Activated T-cell treated with anti-CD3 and anti-CD28 coated beads, Interleukin-2, amount 50 U/mL, for 4 hours (primary cell): Measurements from ENCODE around the gene ANKRD36B. TPM values are rescaled to one million over a fixed set of nuclear protein-coding genes. Genes with fewer than 3 reads are reported as not detected.
"Not testable (repeated sequence)": the region's sequence is repeated elsewhere in the genome, so short reads cannot be mapped to it uniquely, and the experiment has no call there.

ENCODE experiments used
- ATAC-seq, 2 donors: fragments of 200-7000 bp; cut with Tn5 transposase; one replicate each; pipeline ENCODE4 v1.10.0; 2021
- DNase-seq: peaks from one replicate; pipeline ENCODE4 v3.0.0-alpha.2; 2020
- H3K27me3 Mint-ChIP-seq: one replicate; pipeline ENCODE4 v1.8.0; 2021; ENCODE audit warnings: low read depth, mixed read lengths
- H3K36me3 Mint-ChIP-seq: one replicate; pipeline ENCODE4 v1.8.0; 2022; ENCODE audit warnings: mixed read lengths; ENCODE audit not compliant: insufficient read depth
- H3K4me1 Mint-ChIP-seq: one replicate; pipeline ENCODE4 v1.8.0; 2021; ENCODE audit warnings: low read depth, mixed read lengths
- H3K4me3 Mint-ChIP-seq: one replicate; pipeline ENCODE4 v1.8.0; 2021; ENCODE audit warnings: mild to moderate bottlenecking, moderate library complexity, mixed read lengths
- H3K9me3 Mint-ChIP-seq: one replicate; pipeline ENCODE4 v1.8.0; 2021; ENCODE audit warnings: mixed read lengths
- total RNA-seq, 3 donors: library from RNA; stranded (reverse); gene quantifications; one replicate each; pipeline ENCODE4 v1.2.1, GENCODE V29; 2021

Gene ANKRD36B
- total RNA-seq, 3 donors from 2014 or later: 12.2 to 17.3 (median 13.7) TPM

- H3K4me1 Mint-ChIP-seq, DNase-seq, ATAC-seq, H3K4me3 Mint-ChIP-seq, H3K36me3 Mint-ChIP-seq, H3K9me3 Mint-ChIP-seq: not testable (repeated sequence)
- peaks cover 10% of the 10 kb centered on the region for H3K27me3 Mint-ChIP-seq
Observed at GRCh38 chr2:97596180-97596579, 6.5 kb upstream of the ANKRD36B start.

GRCh38 chr2:97593520-97593919 is 3.8 kb upstream of the ANKRD36B start:
- not testable (repeated sequence) for DNase-seq, H3K9me3 Mint-ChIP-seq, H3K4me1 Mint-ChIP-seq, H3K36me3 Mint-ChIP-seq, H3K27me3 Mint-ChIP-seq, H3K4me3 Mint-ChIP-seq, ATAC-seq

GRCh38 chr2:97590515-97591394 is 1.1 kb upstream of the ANKRD36B start:
- not testable (repeated sequence) for H3K9me3 Mint-ChIP-seq, H3K27me3 Mint-ChIP-seq, H3K4me1 Mint-ChIP-seq, H3K36me3 Mint-ChIP-seq
- DNase-seq: peak; percentile 64
- H3K4me3 Mint-ChIP-seq: peak overlapping the region; percentile 82
- peak; percentile 61 to 70 for ATAC-seq

- H3K4me1 Mint-ChIP-seq, H3K36me3 Mint-ChIP-seq, DNase-seq, H3K27me3 Mint-ChIP-seq, H3K9me3 Mint-ChIP-seq, ATAC-seq: not testable (repeated sequence)
- H3K4me3 Mint-ChIP-seq: peak overlapping the region; percentile 95
Observed at GRCh38 chr2:97589257-97589597, 450 bp downstream of the ANKRD36B start.

GRCh38 chr2:97565674-97566073 is 24.0 kb downstream of the ANKRD36B start:
- not testable (repeated sequence) for H3K4me3 Mint-ChIP-seq, H3K27me3 Mint-ChIP-seq, H3K4me1 Mint-ChIP-seq, H3K36me3 Mint-ChIP-seq, H3K9me3 Mint-ChIP-seq, ATAC-seq, DNase-seq

GRCh38 chr2:97552406-97552805 is 37.3 kb downstream of the ANKRD36B start:
- H3K4me1 Mint-ChIP-seq, H3K27me3 Mint-ChIP-seq, H3K9me3 Mint-ChIP-seq, DNase-seq, ATAC-seq, H3K4me3 Mint-ChIP-seq: not testable (repeated sequence)
- peaks cover 47% of the 10 kb centered on the region for H3K36me3 Mint-ChIP-seq

GRCh38 chr2:97550498-97550897 is 39.2 kb downstream of the ANKRD36B start:
- H3K4me3 Mint-ChIP-seq, DNase-seq, H3K27me3 Mint-ChIP-seq, ATAC-seq, H3K4me1 Mint-ChIP-seq, H3K9me3 Mint-ChIP-seq: not testable (repeated sequence)
- peaks cover 48% of the 10 kb centered on the region for H3K36me3 Mint-ChIP-seq

- H3K4me3 Mint-ChIP-seq, H3K27me3 Mint-ChIP-seq, DNase-seq, ATAC-seq, H3K4me1 Mint-ChIP-seq, H3K9me3 Mint-ChIP-seq: not testable (repeated sequence)
- H3K36me3 Mint-ChIP-seq: peaks cover 43% of the 10 kb centered on the region
Observed at GRCh38 chr2:97549058-97549457, 40.6 kb downstream of the ANKRD36B start.

- DNase-seq, H3K4me3 Mint-ChIP-seq, H3K27me3 Mint-ChIP-seq, ATAC-seq, H3K9me3 Mint-ChIP-seq, H3K4me1 Mint-ChIP-seq: not testable (repeated sequence)
- peaks cover 40% of the 10 kb centered on the region for H3K36me3 Mint-ChIP-seq
Observed at GRCh38 chr2:97548536-97548935, 41.1 kb downstream of the ANKRD36B start.

- H3K27me3 Mint-ChIP-seq: no peaks in the 10 kb centered on the region
- DNase-seq (no peak), ATAC-seq (no peak)
- H3K4me3 Mint-ChIP-seq: no peak overlapping the region
- no peaks in the 10 kb centered on the region for H3K9me3 Mint-ChIP-seq
- H3K36me3 Mint-ChIP-seq: peaks cover 30% of the 10 kb centered on the region
- H3K4me1 Mint-ChIP-seq: no peaks in the 10 kb centered on the region
Observed at GRCh38 chr2:97546711-97547110, 43.0 kb downstream of the ANKRD36B start.

- DNase-seq, ATAC-seq, H3K4me3 Mint-ChIP-seq, H3K9me3 Mint-ChIP-seq, H3K4me1 Mint-ChIP-seq, H3K27me3 Mint-ChIP-seq: not testable (repeated sequence)
- H3K36me3 Mint-ChIP-seq: peaks cover 24% of the 10 kb centered on the region
Observed at GRCh38 chr2:97544911-97545310, 44.8 kb downstream of the ANKRD36B start.

GRCh38 chr2:97525904-97526303 is 63.8 kb downstream of the ANKRD36B start:
- ATAC-seq, H3K27me3 Mint-ChIP-seq, H3K9me3 Mint-ChIP-seq, H3K4me3 Mint-ChIP-seq, H3K4me1 Mint-ChIP-seq, DNase-seq: not testable (repeated sequence)
- H3K36me3 Mint-ChIP-seq: peaks cover 16% of the 10 kb centered on the region

GRCh38 chr2:97523816-97524215 is 65.9 kb downstream of the ANKRD36B start:
- H3K27me3 Mint-ChIP-seq, H3K9me3 Mint-ChIP-seq, ATAC-seq, H3K4me3 Mint-ChIP-seq, H3K4me1 Mint-ChIP-seq, DNase-seq: not testable (repeated sequence)
- peaks cover 14% of the 10 kb centered on the region for H3K36me3 Mint-ChIP-seq

- not testable (repeated sequence) for H3K4me1 Mint-ChIP-seq, DNase-seq, H3K9me3 Mint-ChIP-seq, H3K4me3 Mint-ChIP-seq, H3K27me3 Mint-ChIP-seq
- peak; percentile 27 to 58 for ATAC-seq
- peaks cover 12% of the 10 kb centered on the region for H3K36me3 Mint-ChIP-seq
Observed at GRCh38 chr2:97522916-97523555, 66.6 kb downstream of the ANKRD36B start.

GRCh38 chr2:97495651-97496050 is 94.0 kb downstream of the ANKRD36B start:
- H3K9me3 Mint-ChIP-seq, DNase-seq, H3K4me1 Mint-ChIP-seq, H3K4me3 Mint-ChIP-seq, H3K27me3 Mint-ChIP-seq, H3K36me3 Mint-ChIP-seq, ATAC-seq: not testable (repeated sequence)
